ENCODE measurements around the gene SHC2.

GRCh38 chr19:411723-412355, 49.0 kb downstream of the SHC2 start:
- TF ChIP-seq, protein P1, sequence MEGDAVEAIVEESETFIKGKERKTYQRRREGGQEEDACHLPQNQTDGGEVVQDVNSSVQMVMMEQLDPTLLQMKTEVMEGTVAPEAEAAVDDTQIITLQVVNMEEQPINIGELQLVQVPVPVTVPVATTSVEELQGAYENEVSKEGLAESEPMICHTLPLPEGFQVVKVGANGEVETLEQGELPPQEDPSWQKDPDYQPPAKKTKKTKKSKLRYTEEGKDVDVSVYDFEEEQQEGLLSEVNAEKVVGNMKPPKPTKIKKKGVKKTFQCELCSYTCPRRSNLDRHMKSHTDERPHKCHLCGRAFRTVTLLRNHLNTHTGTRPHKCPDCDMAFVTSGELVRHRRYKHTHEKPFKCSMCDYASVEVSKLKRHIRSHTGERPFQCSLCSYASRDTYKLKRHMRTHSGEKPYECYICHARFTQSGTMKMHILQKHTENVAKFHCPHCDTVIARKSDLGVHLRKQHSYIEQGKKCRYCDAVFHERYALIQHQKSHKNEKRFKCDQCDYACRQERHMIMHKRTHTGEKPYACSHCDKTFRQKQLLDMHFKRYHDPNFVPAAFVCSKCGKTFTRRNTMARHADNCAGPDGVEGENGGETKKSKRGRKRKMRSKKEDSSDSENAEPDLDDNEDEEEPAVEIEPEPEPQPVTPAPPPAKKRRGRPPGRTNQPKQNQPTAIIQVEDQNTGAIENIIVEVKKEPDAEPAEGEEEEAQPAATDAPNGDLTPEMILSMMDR (conservative IDR thresholded peaks at IDR 0.05; ENCODE audit: low read depth in 2 of 2) = no peak
- no peak for TF ChIP-seq POLR2AphosphoS5 (IDR thresholded peaks at IDR 0.05; ENCODE audit: low read depth)
- no peak for TF ChIP-seq EZH2 (IDR thresholded peaks at IDR 0.05; ENCODE audit: low read depth, unreplicated experiment)
- TF ChIP-seq STAT1 (IDR thresholded peaks at IDR 0.05; ENCODE audit: unreplicated experiment) = no peak
- TF ChIP-seq, protein P2, sequence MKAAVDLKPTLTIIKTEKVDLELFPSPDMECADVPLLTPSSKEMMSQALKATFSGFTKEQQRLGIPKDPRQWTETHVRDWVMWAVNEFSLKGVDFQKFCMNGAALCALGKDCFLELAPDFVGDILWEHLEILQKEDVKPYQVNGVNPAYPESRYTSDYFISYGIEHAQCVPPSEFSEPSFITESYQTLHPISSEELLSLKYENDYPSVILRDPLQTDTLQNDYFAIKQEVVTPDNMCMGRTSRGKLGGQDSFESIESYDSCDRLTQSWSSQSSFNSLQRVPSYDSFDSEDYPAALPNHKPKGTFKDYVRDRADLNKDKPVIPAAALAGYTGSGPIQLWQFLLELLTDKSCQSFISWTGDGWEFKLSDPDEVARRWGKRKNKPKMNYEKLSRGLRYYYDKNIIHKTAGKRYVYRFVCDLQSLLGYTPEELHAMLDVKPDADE (IDR thresholded peaks at IDR 0.05) = no peak
- TF ChIP-seq EZH2phosphoT487 (IDR thresholded peaks at IDR 0.05; ENCODE audit: unreplicated experiment) = no peak
- TF ChIP-seq CREB1 (CRISPR knock-in tag; IDR thresholded peaks at IDR 0.05; ENCODE audit: low read depth) = no peak
- no peak for TF ChIP-seq REST (IDR thresholded peaks at IDR 0.05; ENCODE audit: unreplicated experiment)
- TF ChIP-seq JUNB (IDR thresholded peaks at IDR 0.05; ENCODE audit: unreplicated experiment) = no peak
- TF ChIP-seq ZNF114 (CRISPR knock-in tag; IDR thresholded peaks at IDR 0.05) = no peak

All from GM23338 (cell line).